Memory B cell (primary cell): ENCODE results near the gene CAPNS2.

Experiments
- ATAC-seq: fragments of 150-1000 bp; cut with Tn5 transposase; 2 replicates; pipeline ENCODE4 v1.10.0; 2021; ENCODE audit warnings: low read depth, mild to moderate bottlenecking, moderate library complexity
- DNase-seq, 2 donors: peaks; one replicate each; pipeline ENCODE4 v3.0.0; 2022; ENCODE audit warnings: low spot score in 2 of 2
- H3K27ac Mint-ChIP-seq: one replicate; pipeline ENCODE4 v1.8.0; 2022; ENCODE audit warnings: mild to moderate bottlenecking, moderate library complexity, mixed read lengths
- H3K27me3 Mint-ChIP-seq: one replicate; pipeline ENCODE4 v1.8.0; 2022; ENCODE audit warnings: mixed read lengths
- H3K36me3 Mint-ChIP-seq: one replicate; pipeline ENCODE4 v1.8.0; 2022; ENCODE audit warnings: mild to moderate bottlenecking, mixed read lengths
- H3K4me1 Mint-ChIP-seq: one replicate; pipeline ENCODE4 v1.8.0; 2022; ENCODE audit warnings: mixed read lengths
- H3K4me3 Mint-ChIP-seq: one replicate; pipeline ENCODE4 v1.8.0; 2022; ENCODE audit warnings: mild to moderate bottlenecking, moderate library complexity, mixed read lengths
- H3K9me3 Mint-ChIP-seq: one replicate; pipeline ENCODE4 v1.8.0; 2022; ENCODE audit warnings: mixed read lengths

Gene CAPNS2

GRCh38 chr16:55555436-55555835 is 11.0 kb upstream of the CAPNS2 start:
- H3K27me3 Mint-ChIP-seq: peaks cover 4% of the 10 kb centered on the region
- H3K4me1 Mint-ChIP-seq: no peaks in the 10 kb centered on the region
- H3K36me3 Mint-ChIP-seq: no peaks in the 10 kb centered on the region
- DNase-seq (no peak), ATAC-seq (no peak)
- no peak overlapping the region for H3K27ac Mint-ChIP-seq
- H3K4me3 Mint-ChIP-seq: no peak overlapping the region
- peaks cover 2% of the 10 kb centered on the region for H3K9me3 Mint-ChIP-seq

GRCh38 chr16:55557186-55557585 is 9.3 kb upstream of the CAPNS2 start:
- no peak for DNase-seq
- no peaks in the 10 kb centered on the region for H3K36me3 Mint-ChIP-seq
- H3K27ac Mint-ChIP-seq: no peak overlapping the region
- ATAC-seq: no peak
- no peaks in the 10 kb centered on the region for H3K4me1 Mint-ChIP-seq
- H3K4me3 Mint-ChIP-seq: no peak overlapping the region
- H3K27me3 Mint-ChIP-seq: peaks cover 6% of the 10 kb centered on the region
- H3K9me3 Mint-ChIP-seq: peaks cover 2% of the 10 kb centered on the region

- Mint-ChIP-seq H3K4me3 (no peak overlapping the region), H3K4me1 (no peaks in the 10 kb centered on the region), H3K36me3 (no peaks in the 10 kb centered on the region), H3K27me3 (peaks cover 4% of the 10 kb centered on the region), H3K9me3 (no peaks in the 10 kb centered on the region), H3K27ac (no peak overlapping the region)
- no peak for DNase-seq
- ATAC-seq: no peak
Observed at GRCh38 chr16:55559233-55559632, 7.3 kb upstream of the CAPNS2 start.

GRCh38 chr16:55559933-55560516 is 6.5 kb upstream of the CAPNS2 start:
- H3K4me1 Mint-ChIP-seq: no peaks in the 10 kb centered on the region
- H3K36me3 Mint-ChIP-seq: no peaks in the 10 kb centered on the region
- no peak overlapping the region for H3K27ac Mint-ChIP-seq
- no peak overlapping the region for H3K4me3 Mint-ChIP-seq
- ATAC-seq (no peak), DNase-seq (no peak)
- H3K9me3 Mint-ChIP-seq: no peaks in the 10 kb centered on the region
- H3K27me3 Mint-ChIP-seq: peaks cover 4% of the 10 kb centered on the region

- no peaks in the 10 kb centered on the region for H3K4me1 Mint-ChIP-seq
- H3K4me3 Mint-ChIP-seq: no peak overlapping the region
- DNase-seq: no peak
- no peaks in the 10 kb centered on the region for H3K9me3 Mint-ChIP-seq
- H3K27me3 Mint-ChIP-seq: peaks cover 4% of the 10 kb centered on the region
- no peak for ATAC-seq
- H3K27ac Mint-ChIP-seq: no peak overlapping the region
- H3K36me3 Mint-ChIP-seq: no peaks in the 10 kb centered on the region
Observed at GRCh38 chr16:55561319-55561848, 5.1 kb upstream of the CAPNS2 start.

- no peak for ATAC-seq
- Mint-ChIP-seq H3K9me3 (peaks cover 2% of the 10 kb centered on the region), H3K36me3 (no peaks in the 10 kb centered on the region), H3K4me3 (no peak overlapping the region), H3K4me1 (no peaks in the 10 kb centered on the region), H3K27ac (no peak overlapping the region), H3K27me3 (peaks cover 4% of the 10 kb centered on the region)
- no peak for DNase-seq
Observed at GRCh38 chr16:55562936-55563335, 3.5 kb upstream of the CAPNS2 start.

GRCh38 chr16:55563797-55564196 is 2.7 kb upstream of the CAPNS2 start:
- H3K4me3 Mint-ChIP-seq: no peak overlapping the region
- no peak overlapping the region for H3K27ac Mint-ChIP-seq
- peaks cover 2% of the 10 kb centered on the region for H3K9me3 Mint-ChIP-seq
- no peaks in the 10 kb centered on the region for H3K36me3 Mint-ChIP-seq
- H3K27me3 Mint-ChIP-seq: peaks cover 3% of the 10 kb centered on the region
- H3K4me1 Mint-ChIP-seq: no peaks in the 10 kb centered on the region
- ATAC-seq: no peak
- no peak for DNase-seq

GRCh38 chr16:55565086-55565485 is 1.4 kb upstream of the CAPNS2 start:
- no peak for ATAC-seq
- no peak for DNase-seq
- H3K27ac Mint-ChIP-seq: no peak overlapping the region
- no peaks in the 10 kb centered on the region for H3K4me1 Mint-ChIP-seq
- no peaks in the 10 kb centered on the region for H3K36me3 Mint-ChIP-seq
- H3K4me3 Mint-ChIP-seq: no peak overlapping the region
- H3K9me3 Mint-ChIP-seq: peaks cover 2% of the 10 kb centered on the region
- peaks cover 3% of the 10 kb centered on the region for H3K27me3 Mint-ChIP-seq

GRCh38 chr16:55567382-55567781 is 898 bp downstream of the CAPNS2 start:
- no peak for DNase-seq
- no peak overlapping the region for H3K4me3 Mint-ChIP-seq
- no peaks in the 10 kb centered on the region for H3K36me3 Mint-ChIP-seq
- no peaks in the 10 kb centered on the region for H3K4me1 Mint-ChIP-seq
- no peaks in the 10 kb centered on the region for H3K27me3 Mint-ChIP-seq
- H3K27ac Mint-ChIP-seq: no peak overlapping the region
- ATAC-seq: no peak
- H3K9me3 Mint-ChIP-seq: peaks cover 2% of the 10 kb centered on the region

- H3K36me3 Mint-ChIP-seq: no peaks in the 10 kb centered on the region
- H3K4me1 Mint-ChIP-seq: no peaks in the 10 kb centered on the region
- H3K9me3 Mint-ChIP-seq: peaks cover 2% of the 10 kb centered on the region
- no peaks in the 10 kb centered on the region for H3K27me3 Mint-ChIP-seq
- H3K4me3 Mint-ChIP-seq: no peak overlapping the region
- ATAC-seq: no peak
- H3K27ac Mint-ChIP-seq: no peak overlapping the region
- DNase-seq: no peak
Observed at GRCh38 chr16:55568207-55568606, 1.7 kb downstream of the CAPNS2 start.

GRCh38 chr16:55569025-55569424 is 2.5 kb downstream of the CAPNS2 start:
- DNase-seq (no peak), ATAC-seq (no peak)
- Mint-ChIP-seq H3K4me1 (no peaks in the 10 kb centered on the region), H3K27me3 (no peaks in the 10 kb centered on the region), H3K27ac (no peak overlapping the region), H3K36me3 (no peaks in the 10 kb centered on the region), H3K9me3 (peaks cover 3% of the 10 kb centered on the region), H3K4me3 (no peak overlapping the region)

- Mint-ChIP-seq H3K36me3 (no peaks in the 10 kb centered on the region), H3K4me1 (no peaks in the 10 kb centered on the region), H3K9me3 (peaks cover 3% of the 10 kb centered on the region), H3K4me3 (no peak overlapping the region), H3K27me3 (no peaks in the 10 kb centered on the region), H3K27ac (no peak overlapping the region)
- ATAC-seq (no peak), DNase-seq (no peak)
Observed at GRCh38 chr16:55570159-55570558, 3.7 kb downstream of the CAPNS2 start.

GRCh38 chr16:55571191-55571897 is 4.9 kb downstream of the CAPNS2 start:
- Mint-ChIP-seq H3K36me3 (no peaks in the 10 kb centered on the region), H3K4me3 (no peak overlapping the region), H3K4me1 (no peaks in the 10 kb centered on the region), H3K27ac (no peak overlapping the region), H3K27me3 (no peaks in the 10 kb centered on the region), H3K9me3 (peaks cover 3% of the 10 kb centered on the region)
- ATAC-seq (no peak), DNase-seq (no peak)

- H3K9me3 Mint-ChIP-seq: peaks cover 2% of the 10 kb centered on the region
- no peak overlapping the region for H3K4me3 Mint-ChIP-seq
- no peaks in the 10 kb centered on the region for H3K36me3 Mint-ChIP-seq
- no peak overlapping the region for H3K27ac Mint-ChIP-seq
- H3K27me3 Mint-ChIP-seq: no peaks in the 10 kb centered on the region
- ATAC-seq: no peak
- H3K4me1 Mint-ChIP-seq: no peaks in the 10 kb centered on the region
- DNase-seq: no peak
Observed at GRCh38 chr16:55572439-55572838, 6.0 kb downstream of the CAPNS2 start.

GRCh38 chr16:55574811-55575210 is 8.3 kb downstream of the CAPNS2 start:
- no peak overlapping the region for H3K27ac Mint-ChIP-seq

More at GRCh38 chr16:55574811-55575210, 8.3 kb downstream of the CAPNS2 start:
- Mint-ChIP-seq H3K36me3 (no peaks in the 10 kb centered on the region), H3K9me3 (peaks cover 2% of the 10 kb centered on the region), H3K27me3 (no peaks in the 10 kb centered on the region), H3K4me1 (no peaks in the 10 kb centered on the region), H3K4me3 (no peak overlapping the region)
- DNase-seq: no peak
- ATAC-seq: no peak
